CD4-positive, CD25-positive, alpha-beta regulatory T cell (primary cell): ENCODE measurements around the gene HS3ST5. TPM values are rescaled to one million over a fixed set of nuclear protein-coding genes. Genes with fewer than 3 reads are reported as not detected.

Source experiments
- ATAC-seq, 2 donors: fragments of 150-1000 bp; cut with Tn5 transposase; one replicate each; pipeline ENCODE4 v1.10.0; 2021; ENCODE audit warnings: low read depth in 2 of 2, moderate number of reproducible peaks in 2 of 2, moderate library complexity in 1 of 2
- DNase-seq, 3 donors: peaks; one replicate each; pipeline versions ENCODE4 v3.0.0 to v3.0.0-alpha.2; 2012 to 2022; ENCODE audit warnings: mixed read lengths in 1 of 3
- H3K27ac ChIP-seq: one replicate; pipeline ENCODE4 v1.7.0; 2013; ENCODE audit warnings: mild to moderate bottlenecking, low read length; ENCODE audit not compliant: insufficient read depth, poor library complexity, severe bottlenecking
- H3K27me3 ChIP-seq: one replicate; pipeline ENCODE4 v1.7.0; 2013; ENCODE audit warnings: low read length; ENCODE audit not compliant: control insufficient read depth, insufficient read depth
- H3K36me3 ChIP-seq: one replicate; pipeline ENCODE4 v1.7.0; 2013; ENCODE audit warnings: mild to moderate bottlenecking, low read length, moderate library complexity; ENCODE audit not compliant: control insufficient read depth, insufficient read depth
- H3K4me1 ChIP-seq: 2 replicates; pipeline ENCODE4 v1.7.0; 2013; ENCODE audit warnings: mild to moderate bottlenecking, low read length; ENCODE audit not compliant: insufficient read depth, control insufficient read depth, poor library complexity, severe bottlenecking
- H3K4me3 ChIP-seq: one replicate; pipeline ENCODE4 v1.7.0; 2013; ENCODE audit warnings: low read depth, mild to moderate bottlenecking, low read length, moderate library complexity
- H3K9me3 ChIP-seq, 2 experiments: 1 replicate in 1 of 2; 2 replicates in 1 of 2; pipeline ENCODE4 v1.7.0; 2013; ENCODE audit warnings: low read length in 2 of 2, mild to moderate bottlenecking in 1 of 2, moderate library complexity in 1 of 2; ENCODE audit not compliant: control insufficient read depth in 2 of 2
- H3K27ac Mint-ChIP-seq, 3 donors: one replicate each; pipeline ENCODE4 v1.8.0; 2020 to 2022; ENCODE audit warnings: mild to moderate bottlenecking in 3 of 3, mixed read lengths in 3 of 3, moderate library complexity in 2 of 3
- H3K27me3 Mint-ChIP-seq: one replicate; pipeline ENCODE4 v1.8.0; 2022; ENCODE audit warnings: mild to moderate bottlenecking, mixed read lengths
- H3K36me3 Mint-ChIP-seq: one replicate; pipeline ENCODE4 v1.8.0; 2020; ENCODE audit warnings: mixed read lengths
- H3K4me1 Mint-ChIP-seq, 4 donors: one replicate each; pipeline ENCODE4 v1.8.0; 2020 to 2022; ENCODE audit warnings: mixed read lengths in 4 of 4, mild to moderate bottlenecking in 1 of 4
- H3K4me3 Mint-ChIP-seq, 4 donors: one replicate each; pipeline ENCODE4 v1.8.0; 2020 to 2022; ENCODE audit warnings: mild to moderate bottlenecking in 4 of 4, mixed read lengths in 4 of 4, moderate library complexity in 3 of 4
- H3K9me3 Mint-ChIP-seq, 7 donors: one replicate each; pipeline ENCODE4 v1.8.0; 2020 to 2022; ENCODE audit warnings: mixed read lengths in 7 of 7, mild to moderate bottlenecking in 3 of 7, moderate library complexity in 2 of 7
- polyA plus RNA-seq, 4 donors: library from polyadenylated mRNA; unstranded; fragments of 300-500 nt; fragmentation: Illumina TruSeq; gene quantifications; one replicate each; pipeline ENCODE4 v1.2.3, GENCODE V29; 2021
- total RNA-seq: library from RNA; stranded (reverse); gene quantifications from one replicate; pipeline ENCODE4 v1.2.3, GENCODE V29; 2022

HS3ST5 gene
- total and polyA plus RNA-seq, 5 donors from 2014 or later: not detected

DNA sequence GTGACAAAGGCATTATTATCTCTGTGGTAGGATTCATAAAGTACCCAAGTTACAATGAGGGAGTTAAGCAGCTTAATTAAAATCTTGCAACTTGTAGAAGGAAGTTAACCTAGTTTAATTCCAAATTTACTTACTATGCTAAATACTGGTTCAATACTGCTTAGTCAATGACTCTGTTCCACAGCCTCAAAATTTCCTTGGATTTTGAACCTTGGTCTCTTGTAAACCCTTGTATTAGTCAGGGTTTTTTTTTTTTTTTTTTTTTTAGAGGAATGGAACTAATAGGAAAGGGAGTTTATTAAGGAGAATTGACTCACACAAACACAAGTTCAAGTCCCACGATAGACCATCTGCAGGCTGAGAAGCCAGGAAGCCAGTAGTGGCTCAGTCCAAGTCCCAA, 163.4 kb downstream of the HS3ST5 start:
- ATAC-seq: no peak
- no peak for DNase-seq
- no peak overlapping the region for H3K27ac Mint-ChIP-seq
- H3K27me3 Mint-ChIP-seq: no peaks in the 10 kb centered on the region
- no peaks in the 10 kb centered on the region for H3K9me3 ChIP-seq
- peaks cover 0 to 3% (median 0%) of the 10 kb centered on the region in 7 donors for H3K9me3 Mint-ChIP-seq
- H3K4me3 ChIP-seq: no peak overlapping the region
- H3K27me3 ChIP-seq: no peaks in the 10 kb centered on the region
- no peak overlapping the region for H3K4me3 Mint-ChIP-seq
- no peaks in the 10 kb centered on the region for H3K4me1 Mint-ChIP-seq
- H3K4me1 ChIP-seq: no peaks in the 10 kb centered on the region
- no peak overlapping the region for H3K27ac ChIP-seq
- H3K36me3 Mint-ChIP-seq: no peaks in the 10 kb centered on the region
- H3K36me3 ChIP-seq: no peaks in the 10 kb centered on the region

DNA sequence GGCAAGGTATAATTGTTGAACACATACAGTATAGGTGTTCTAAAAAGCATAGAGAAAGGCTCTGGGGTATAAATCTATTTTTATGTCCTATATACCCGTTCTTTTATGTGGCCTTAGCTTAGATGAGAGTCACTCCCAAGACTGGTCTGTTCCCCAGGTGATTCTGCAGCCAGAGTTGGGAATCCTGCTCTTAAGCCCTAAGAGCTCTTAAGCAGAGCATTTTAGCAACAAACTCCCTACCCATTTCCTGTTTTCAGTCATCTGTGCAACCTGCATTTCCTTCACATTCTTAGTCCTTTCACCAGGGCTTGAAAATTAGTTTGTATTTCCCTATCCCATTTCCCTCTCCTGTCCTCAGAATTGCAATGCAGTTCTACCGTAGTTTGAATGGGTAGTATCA, 166.1 kb downstream of the HS3ST5 start:
- no peaks in the 10 kb centered on the region for H3K36me3 ChIP-seq
- Mint-ChIP-seq H3K27me3 (no peaks in the 10 kb centered on the region), H3K4me1 (no peaks in the 10 kb centered on the region), H3K9me3 (peaks cover 0 to 2% (median 0%) of the 10 kb centered on the region in 7 donors), H3K27ac (no peak overlapping the region), H3K4me3 (no peak overlapping the region), H3K36me3 (no peaks in the 10 kb centered on the region)
- ATAC-seq (no peak), DNase-seq (no peak)
- no peaks in the 10 kb centered on the region for H3K9me3 ChIP-seq
- H3K27ac ChIP-seq: no peak overlapping the region
- no peaks in the 10 kb centered on the region for H3K27me3 ChIP-seq
- H3K4me1 ChIP-seq: no peaks in the 10 kb centered on the region
- no peak overlapping the region for H3K4me3 ChIP-seq

DNA sequence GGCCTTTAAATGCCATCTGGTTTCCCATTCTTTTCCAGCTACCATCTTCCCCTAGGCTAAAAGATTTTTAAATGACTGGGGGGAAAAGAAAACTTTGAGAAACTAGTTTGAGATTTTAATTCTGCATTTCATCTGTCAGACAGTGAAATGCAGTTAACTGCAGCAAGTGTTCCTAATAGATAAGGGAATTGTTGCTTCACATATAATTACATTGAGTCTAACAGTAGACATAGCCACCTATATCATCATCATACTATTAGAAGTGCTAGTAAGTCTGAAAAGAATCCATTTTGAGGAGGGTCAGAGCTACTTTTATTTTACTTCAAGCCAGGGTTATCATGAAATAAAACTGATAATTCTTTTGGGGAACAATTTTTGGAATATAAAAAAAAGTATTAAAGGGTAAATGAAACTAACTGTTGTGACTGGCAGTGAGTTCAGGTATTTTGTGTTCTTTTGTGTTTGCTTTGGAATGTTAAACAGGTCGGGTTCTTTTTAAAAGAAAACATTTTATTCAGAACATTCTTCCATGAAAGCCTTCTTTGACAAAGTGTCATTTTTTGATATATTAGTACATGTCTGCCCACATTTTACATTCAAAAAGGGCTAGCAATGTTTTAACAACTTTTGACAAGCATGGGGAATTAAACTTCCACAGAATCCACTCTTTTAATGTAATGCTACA, 170.1 kb downstream of the HS3ST5 start:
- H3K27me3 ChIP-seq: no peaks in the 10 kb centered on the region
- H3K36me3 ChIP-seq: no peaks in the 10 kb centered on the region
- Mint-ChIP-seq H3K36me3 (no peaks in the 10 kb centered on the region), H3K9me3 (peaks cover 0 to 2% (median 0%) of the 10 kb centered on the region in 7 donors), H3K4me1 (no peaks in the 10 kb centered on the region), H3K27ac (no peak overlapping the region), H3K27me3 (no peaks in the 10 kb centered on the region), H3K4me3 (no peak overlapping the region)
- DNase-seq (no peak), ATAC-seq (no peak)
- H3K27ac ChIP-seq: no peak overlapping the region
- no peaks in the 10 kb centered on the region for H3K9me3 ChIP-seq
- no peaks in the 10 kb centered on the region for H3K4me1 ChIP-seq
- H3K4me3 ChIP-seq: no peak overlapping the region

DNA sequence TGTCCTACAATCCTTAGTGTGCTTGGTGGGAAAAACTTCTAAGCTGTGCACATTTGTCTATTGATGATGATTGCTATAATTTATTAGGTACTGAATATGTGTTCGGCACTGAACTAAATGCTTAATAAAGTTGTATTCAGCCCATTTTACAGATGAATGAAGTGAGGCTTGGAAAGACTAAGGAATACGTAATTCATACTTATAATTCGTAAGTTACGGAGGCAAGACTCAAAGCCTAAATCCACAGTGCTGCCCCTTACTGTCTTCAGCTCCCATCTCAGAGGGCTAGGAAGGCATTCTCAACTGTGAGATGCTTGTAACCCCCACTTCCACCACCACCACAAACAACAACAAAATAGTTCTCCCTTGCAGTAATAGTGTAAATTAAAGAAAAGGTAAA, 171.3 kb downstream of the HS3ST5 start:
- Histone ChIP-seq H3K36me3 (no peaks in the 10 kb centered on the region), H3K4me3 (no peak overlapping the region), H3K27me3 (no peaks in the 10 kb centered on the region), H3K27ac (no peak overlapping the region), H3K4me1 (no peaks in the 10 kb centered on the region), H3K9me3 (no peaks in the 10 kb centered on the region)
- no peak overlapping the region for H3K27ac Mint-ChIP-seq
- no peaks in the 10 kb centered on the region for H3K4me1 Mint-ChIP-seq
- H3K9me3 Mint-ChIP-seq: peaks cover 0 to 2% (median 0%) of the 10 kb centered on the region in 7 donors
- ATAC-seq (no peak), DNase-seq (no peak)
- H3K27me3 Mint-ChIP-seq: no peaks in the 10 kb centered on the region
- no peak overlapping the region for H3K4me3 Mint-ChIP-seq
- no peaks in the 10 kb centered on the region for H3K36me3 Mint-ChIP-seq

DNA sequence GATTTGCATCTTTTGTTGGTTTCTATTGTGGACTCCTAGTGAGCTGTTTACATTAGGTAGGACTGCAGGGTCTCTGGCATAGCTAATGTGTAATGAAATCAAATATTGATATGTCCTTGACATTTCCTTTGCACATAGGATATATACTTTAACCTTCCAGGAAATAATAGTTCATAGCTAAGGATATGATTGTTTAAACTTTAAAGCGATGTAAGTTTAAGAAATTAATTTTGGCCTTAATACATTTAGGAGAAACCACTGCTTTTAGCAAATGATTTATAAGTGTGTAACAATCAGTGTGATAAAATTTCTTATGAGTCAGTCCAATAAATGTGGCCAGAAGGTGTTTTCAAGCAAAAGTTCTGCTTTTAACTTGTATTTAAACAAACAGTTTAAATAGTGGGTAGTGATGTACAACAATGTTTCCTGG, 171.8 kb downstream of the HS3ST5 start:
- Histone ChIP-seq H3K4me3 (no peak overlapping the region), H3K27ac (no peak overlapping the region), H3K27me3 (no peaks in the 10 kb centered on the region), H3K4me1 (no peaks in the 10 kb centered on the region), H3K36me3 (no peaks in the 10 kb centered on the region), H3K9me3 (no peaks in the 10 kb centered on the region)
- H3K4me3 Mint-ChIP-seq: no peak overlapping the region
- H3K27me3 Mint-ChIP-seq: no peaks in the 10 kb centered on the region
- no peak overlapping the region for H3K27ac Mint-ChIP-seq
- no peak for DNase-seq
- peaks cover 0 to 2% (median 0%) of the 10 kb centered on the region in 7 donors for H3K9me3 Mint-ChIP-seq
- no peaks in the 10 kb centered on the region for H3K36me3 Mint-ChIP-seq
- ATAC-seq: no peak
- no peaks in the 10 kb centered on the region for H3K4me1 Mint-ChIP-seq

DNA sequence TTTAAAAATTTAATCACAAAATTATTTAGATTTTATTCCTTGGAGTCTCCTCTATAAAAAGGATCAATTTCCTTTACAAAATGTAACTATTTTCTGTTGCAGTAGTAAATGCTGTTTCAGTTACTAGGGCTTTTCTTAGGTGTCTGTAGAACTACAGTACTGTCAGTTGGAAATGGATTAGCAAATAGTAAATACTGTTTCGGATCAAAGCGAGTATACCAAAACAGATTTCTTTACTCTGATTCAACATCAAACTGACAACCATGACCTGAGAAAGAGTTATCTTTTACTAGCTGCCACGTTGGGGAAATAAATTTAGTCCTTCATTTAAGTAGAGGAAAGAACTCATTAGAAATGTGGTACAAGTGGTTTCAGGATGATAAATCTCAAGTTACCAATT, 172.5 kb downstream of the HS3ST5 start:
- H3K4me3 Mint-ChIP-seq: no peak overlapping the region
- H3K27me3 Mint-ChIP-seq: no peaks in the 10 kb centered on the region
- no peaks in the 10 kb centered on the region for H3K27me3 ChIP-seq
- H3K4me3 ChIP-seq: no peak overlapping the region
- H3K9me3 Mint-ChIP-seq: peaks cover 0 to 2% (median 0%) of the 10 kb centered on the region in 7 donors
- H3K36me3 Mint-ChIP-seq: no peaks in the 10 kb centered on the region
- DNase-seq: no peak
- H3K36me3 ChIP-seq: no peaks in the 10 kb centered on the region
- no peak overlapping the region for H3K27ac ChIP-seq
- no peaks in the 10 kb centered on the region for H3K4me1 Mint-ChIP-seq
- H3K27ac Mint-ChIP-seq: no peak overlapping the region
- no peak for ATAC-seq
- H3K4me1 ChIP-seq: no peaks in the 10 kb centered on the region
- H3K9me3 ChIP-seq: no peaks in the 10 kb centered on the region

DNA sequence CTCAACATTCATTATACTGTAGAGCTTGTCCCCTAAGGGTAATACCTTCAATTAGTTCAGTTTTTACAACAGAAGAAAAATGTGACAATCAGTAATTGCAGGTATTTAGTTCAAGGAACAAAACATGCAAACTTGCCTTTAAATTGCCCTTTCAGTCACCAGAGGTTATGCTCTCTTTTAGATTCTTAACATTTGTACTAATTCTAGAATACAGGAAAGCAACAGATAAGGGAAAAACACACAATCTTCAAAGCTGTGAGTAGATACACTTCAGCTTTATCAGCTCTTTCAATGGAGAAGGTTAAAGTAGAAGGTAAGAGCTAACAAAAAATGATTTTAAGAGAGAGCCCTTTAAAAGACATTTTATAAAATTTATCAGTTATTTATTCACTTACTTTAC, 173.1 kb downstream of the HS3ST5 start:
- H3K4me3 ChIP-seq: no peak overlapping the region
- ATAC-seq (no peak), DNase-seq (no peak)
- Mint-ChIP-seq H3K4me3 (no peak overlapping the region), H3K4me1 (no peaks in the 10 kb centered on the region), H3K9me3 (peaks cover 0 to 3% (median 0%) of the 10 kb centered on the region in 7 donors), H3K27me3 (no peaks in the 10 kb centered on the region), H3K27ac (no peak overlapping the region), H3K36me3 (no peaks in the 10 kb centered on the region)
- no peaks in the 10 kb centered on the region for H3K27me3 ChIP-seq
- no peak overlapping the region for H3K27ac ChIP-seq
- H3K36me3 ChIP-seq: no peaks in the 10 kb centered on the region
- H3K9me3 ChIP-seq: no peaks in the 10 kb centered on the region
- no peaks in the 10 kb centered on the region for H3K4me1 ChIP-seq
